DMS53 (cell line): Measurements from ENCODE around the gene MACF1.
A peak's percentile ranks its signal among the peaks of the same experiment; 100 is the strongest.
"Not testable (repeated sequence)": the region's sequence is repeated elsewhere in the genome, so short reads cannot be mapped to it uniquely, and the experiment has no call there.

Experiments used
- DNase-seq: peaks from one replicate; lab custom pipeline; 2025; lab: John Stamatoyannopoulos, UW

Gene MACF1

GRCh38 chr1:39204441-39205081 is at the start of gene MACF1:
Gene MACF1, plus strand, starts transcription at chr1:39204695. Its CDS starts 328 bp downstream, at chr1:39205023.
- DNase-seq: peak; percentile 39

DNA sequence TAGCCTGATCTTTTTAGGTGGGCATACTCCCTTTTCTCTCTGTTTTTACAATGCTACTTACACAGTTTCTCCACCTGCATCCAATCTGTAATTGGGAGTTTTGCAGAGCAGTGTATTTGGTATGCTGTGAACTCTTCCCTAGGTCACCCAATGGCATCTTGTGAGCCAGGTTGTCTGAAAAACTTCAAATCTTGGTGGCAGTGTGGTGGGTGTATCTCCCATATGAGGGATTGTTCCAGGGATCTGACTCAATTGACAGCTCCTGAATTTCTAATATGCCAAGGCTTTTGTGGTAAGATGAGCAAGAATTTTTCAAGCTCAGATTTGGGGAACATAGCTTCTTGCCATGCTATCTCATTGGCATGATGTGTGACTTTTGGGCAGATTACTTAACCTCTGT is 47.2 kb upstream of the MACF1 start:
- DNase-seq: no peak

- peak; percentile 98 for DNase-seq
Measured at GRCh38 chr1:39158327-39159086, 46.0 kb upstream of the MACF1 start.

DNA sequence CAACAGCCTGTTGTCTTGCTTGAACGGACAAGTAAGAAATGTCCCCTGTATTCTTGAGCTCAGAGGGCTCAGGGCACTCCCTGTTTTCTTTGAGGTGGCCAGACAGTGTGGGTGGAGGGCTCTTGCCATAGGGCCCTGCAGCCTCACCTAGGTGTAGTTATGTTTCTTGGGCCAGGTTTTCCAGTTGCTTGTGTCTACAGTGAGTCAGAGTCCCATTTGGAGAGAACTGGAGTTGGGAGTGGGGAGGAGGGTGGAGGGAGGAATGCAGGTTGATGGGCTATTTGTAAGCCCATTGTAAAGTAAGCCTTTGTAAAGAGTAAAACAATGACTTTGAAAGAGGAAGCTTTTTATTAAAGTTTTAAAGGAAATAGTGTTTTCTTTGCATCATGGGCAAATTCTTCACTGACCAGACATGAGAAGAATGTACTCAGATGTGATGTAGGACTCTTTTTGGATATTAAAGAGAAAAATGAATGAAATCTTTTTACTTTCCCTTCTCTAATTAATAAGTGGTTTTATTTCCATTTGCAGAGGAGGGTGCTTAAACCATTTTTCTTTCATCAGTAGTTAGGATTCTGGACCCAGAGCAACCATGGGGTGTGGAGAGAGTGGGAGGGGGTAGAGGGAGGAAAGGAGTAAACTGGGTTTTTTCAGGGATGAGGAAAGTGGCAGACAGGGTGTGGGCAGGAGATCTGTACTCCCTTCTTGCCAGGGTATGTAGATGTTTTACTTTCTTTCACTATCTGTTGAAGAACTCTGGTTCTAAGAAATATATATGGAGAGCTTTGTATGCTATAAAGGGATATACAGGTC is 45.1 kb upstream of the MACF1 start:
- peak; percentile 84 for DNase-seq

GRCh38 chr1:39160703-39161102 is 43.8 kb upstream of the MACF1 start:
- no peak for DNase-seq

GRCh38 chr1:39161811-39162210 is 42.7 kb upstream of the MACF1 start:
- DNase-seq: not testable (repeated sequence)

- DNase-seq: no peak
Measured at GRCh38 chr1:39163469-39163868, 41.0 kb upstream of the MACF1 start.

DNA sequence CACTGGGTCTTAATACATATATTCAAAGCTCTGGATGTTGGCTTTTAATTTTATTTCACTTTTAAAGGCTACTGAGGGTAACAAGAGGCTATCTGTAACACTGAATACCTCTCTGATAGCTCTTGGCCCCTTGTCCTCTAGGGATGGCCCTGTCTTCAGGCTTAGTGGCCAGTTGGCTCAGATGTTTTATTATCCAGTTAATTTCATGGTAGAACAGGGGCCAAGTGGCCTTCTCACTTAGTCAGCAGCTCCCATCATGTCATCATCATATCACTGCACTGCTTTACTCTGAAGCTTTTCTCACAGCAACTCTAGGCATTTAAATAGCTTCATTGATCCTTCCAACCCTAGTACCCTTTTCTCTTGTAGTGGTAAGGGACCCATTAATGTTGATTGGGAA is 40.2 kb upstream of the MACF1 start:
- DNase-seq: no peak

GRCh38 chr1:39165049-39165448 is 39.4 kb upstream of the MACF1 start:
- DNase-seq: peak; percentile 12

DNA sequence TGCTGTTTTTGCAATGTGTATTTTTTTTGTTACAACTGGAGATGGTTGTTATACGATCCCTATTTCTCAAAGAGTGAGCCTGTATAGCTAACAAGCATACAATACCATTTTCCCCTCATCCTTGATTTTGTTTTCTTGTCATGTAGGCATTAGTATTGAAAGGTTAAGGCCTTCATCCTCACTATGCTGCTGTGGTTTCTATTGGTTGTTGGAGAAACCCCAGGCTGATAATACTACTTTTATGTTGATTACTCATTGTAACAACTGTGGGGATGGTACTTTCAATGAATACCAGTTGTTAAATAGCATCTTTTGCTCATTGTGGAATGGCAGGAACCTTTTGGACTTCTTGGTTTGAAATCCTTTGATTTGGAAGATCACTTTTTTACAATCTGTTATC is 39.0 kb upstream of the MACF1 start:
- DNase-seq: no peak

DNA sequence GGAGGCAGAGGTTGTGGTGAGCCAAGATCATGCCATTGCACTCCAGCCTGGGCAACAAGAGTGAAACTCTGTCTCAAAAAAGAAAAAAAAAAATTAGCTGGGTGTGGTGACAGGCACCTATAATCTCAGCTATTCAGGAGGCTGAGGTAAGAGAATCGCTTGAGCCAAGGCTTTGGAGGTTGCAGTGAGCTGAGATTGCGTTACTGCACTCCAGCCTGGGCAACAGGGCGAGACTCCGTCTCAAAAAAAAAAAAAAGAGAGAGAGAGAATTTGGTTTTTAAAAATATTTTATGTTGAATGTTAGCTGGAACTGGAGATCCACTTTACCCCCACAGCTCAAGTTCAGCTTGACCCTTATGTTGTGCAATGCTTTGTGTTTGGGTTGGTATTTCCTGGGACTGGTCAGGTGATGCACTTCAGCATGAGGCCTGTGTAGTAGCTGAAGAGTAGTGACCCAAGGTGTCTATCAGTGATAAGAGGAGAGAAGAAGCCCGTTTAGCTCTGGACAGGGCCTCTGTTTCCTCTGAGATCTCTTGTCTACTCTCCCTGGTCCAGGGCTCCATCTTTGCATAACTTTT is 36.8 kb upstream of the MACF1 start:
- peak; percentile 75 for DNase-seq

GRCh38 chr1:39168301-39169080 is 36.0 kb upstream of the MACF1 start:
- no peak for DNase-seq

DNA sequence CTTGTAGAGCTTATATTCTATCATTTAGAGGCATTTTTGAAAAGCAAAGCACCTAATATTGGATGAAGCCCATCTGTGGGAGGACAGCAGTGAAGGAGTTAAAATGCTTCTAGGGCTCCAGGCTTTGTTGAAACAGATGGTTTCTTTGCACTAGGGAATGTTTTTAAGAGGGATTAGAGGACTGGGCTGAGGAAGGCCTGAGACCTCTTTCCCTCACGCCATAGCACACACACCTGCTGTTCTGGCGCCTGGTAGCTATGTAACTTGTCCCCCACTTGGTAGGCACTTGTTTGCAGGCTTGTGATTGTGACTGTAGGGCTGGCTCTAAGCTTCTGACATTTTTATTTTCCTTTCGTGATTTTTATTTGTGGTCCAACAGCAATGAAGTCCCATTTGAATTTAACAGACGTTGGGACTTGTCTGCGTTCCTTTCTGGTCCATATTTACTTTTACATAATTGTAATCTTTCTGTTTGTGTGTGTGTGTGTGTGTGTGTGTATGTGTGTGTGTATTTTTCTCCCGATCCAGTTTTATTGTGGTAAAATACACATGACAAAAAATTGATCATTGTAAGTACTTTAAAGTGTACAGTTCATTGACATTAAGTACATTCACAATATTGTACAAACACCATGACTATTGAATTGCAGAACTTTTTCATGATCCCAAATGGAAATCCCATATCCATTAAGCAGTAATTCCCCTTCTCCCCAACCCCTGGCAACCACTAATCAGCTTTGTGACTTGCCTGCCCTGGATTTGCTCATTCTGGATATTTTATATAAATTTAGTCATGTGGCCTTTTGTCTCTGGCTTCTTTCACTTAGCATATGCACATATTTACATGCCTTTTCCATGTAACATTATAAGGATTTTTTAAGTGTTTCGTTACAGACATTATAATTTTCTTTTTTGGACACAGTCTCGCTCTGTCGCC is 33.5 kb upstream of the MACF1 start:
- peak; percentile 98 for DNase-seq

- peak; percentile 29 for DNase-seq
Measured at GRCh38 chr1:39173119-39173994, 31.1 kb upstream of the MACF1 start.

GRCh38 chr1:39173995-39174380 is 30.5 kb upstream of the MACF1 start:
- DNase-seq: no peak

DNA sequence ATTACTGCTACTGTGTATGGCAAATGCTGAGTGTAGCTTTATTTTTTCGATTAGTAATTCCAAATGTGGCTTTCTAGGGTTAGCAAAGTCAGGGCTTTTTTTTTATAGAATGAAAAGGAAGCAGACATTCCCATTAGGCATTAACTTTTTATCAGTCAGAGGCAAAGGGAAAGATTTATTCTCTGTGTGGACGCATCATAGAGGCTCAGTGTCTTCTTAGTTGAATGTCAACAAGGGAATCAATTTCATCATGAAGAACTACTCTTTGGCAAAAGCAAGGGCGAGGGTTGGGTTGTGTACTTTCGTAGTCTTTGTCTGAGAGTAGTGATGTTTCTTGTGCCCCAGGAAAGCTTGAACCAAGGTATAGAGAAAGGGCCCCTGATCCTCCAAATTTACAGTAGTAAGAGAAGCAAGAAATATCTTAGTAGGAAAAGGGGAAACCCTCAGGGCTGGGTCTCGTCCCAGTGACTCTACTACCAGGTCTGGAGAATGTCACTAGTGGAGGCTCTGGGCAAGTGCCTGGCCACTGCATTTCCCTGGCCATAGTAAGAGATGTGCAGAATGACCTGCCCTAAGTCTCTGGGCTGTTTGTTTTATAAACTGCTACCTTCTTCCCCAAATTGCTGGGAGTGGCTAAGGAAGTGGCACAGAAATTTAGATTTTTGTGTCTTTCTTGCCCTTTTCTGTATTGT is 30.0 kb upstream of the MACF1 start:
- DNase-seq: no peak

- no peak for DNase-seq
Measured at GRCh38 chr1:39177706-39178105, 26.8 kb upstream of the MACF1 start.

- DNase-seq: peak; percentile 35
Measured at GRCh38 chr1:39178541-39179431, 25.7 kb upstream of the MACF1 start.
